Choroid plexus epithelial cell (primary cell): Measurements from ENCODE around the gene KIAA0232.
A peak's percentile ranks its signal among the peaks of the same experiment; 100 is the strongest.

Experiments used
- DNase-seq: peaks from one replicate; pipeline ENCODE4 v3.0.0-alpha.2; 2010; ENCODE audit warnings: low read depth
- H3K4me3 ChIP-seq: 2 replicates; pipeline ENCODE4 v1.5.1; 2011; ENCODE audit warnings: low read depth, mild to moderate bottlenecking, control low read depth, low read length, moderate library complexity
- CTCF ChIP-seq: conservative IDR thresholded peaks from 2 replicates; pipeline ENCODE4 v1.5.1; 2011; ENCODE audit warnings: low read depth, mild to moderate bottlenecking, control low read depth, inconsistent platforms, low read length, moderate library complexity

The KIAA0232 gene

GRCh38 chr4:6912441-6912840 lies 129.9 kb downstream of the KIAA0232 start:
- H3K4me3 ChIP-seq, result no peak overlapping the region
- no peak for DNase-seq
- no peak for TF ChIP-seq CTCF

- no peak for TF ChIP-seq CTCF
- no peak overlapping the region for H3K4me3 ChIP-seq
Measured at GRCh38 chr4:6913350-6913905, 130.9 kb downstream of the KIAA0232 start.

GRCh38 chr4:6914448-6914847 lies 131.9 kb downstream of the KIAA0232 start:
- H3K4me3 ChIP-seq, result no peak overlapping the region
- no peak for DNase-seq
- no peak for TF ChIP-seq CTCF

More at GRCh38 chr4:6913350-6913905, 130.9 kb downstream of the KIAA0232 start:
- DNase-seq, result no peak

- no peak for DNase-seq
- TF ChIP-seq CTCF, result no peak
- no peak overlapping the region for H3K4me3 ChIP-seq
Measured at GRCh38 chr4:6915041-6916005, 132.8 kb downstream of the KIAA0232 start.

- no peak for TF ChIP-seq CTCF
- no peak for DNase-seq
- H3K4me3 ChIP-seq, result no peak overlapping the region
Measured at GRCh38 chr4:6916069-6916586, 133.6 kb downstream of the KIAA0232 start.

GRCh38 chr4:6916587-6917460 lies 134.3 kb downstream of the KIAA0232 start:
- no peak overlapping the region for H3K4me3 ChIP-seq
- peak; percentile 62 for DNase-seq
- TF ChIP-seq CTCF, result no peak
